A673 (cell line): ENCODE data around the gene TMCC1.

Source experiments
- CTCF ChIP-seq: fragments of 300-800, 200-600 bp; sonication (generic); conservative IDR thresholded peaks from 2 replicates; pipeline ENCODE4 v1.5.1; 2017; ENCODE audit warnings: low read depth, mild to moderate bottlenecking, antibody characterized with exemption, low read length, moderate library complexity, mixed read lengths
- EZH2 ChIP-seq: fragments of 200-600 bp; sonication (generic); IDR thresholded peaks from 2 replicates; pipeline ENCODE4 v1.6.1; 2017; ENCODE audit warnings: borderline replicate concordance, low read depth, mild to moderate bottlenecking, mixed read lengths, antibody characterized with exemption, low read length; ENCODE audit not compliant: poor library complexity, severe bottlenecking

GRCh38 chr3:129635656-129636055, 257.9 kb downstream of the TMCC1 start:
- TF ChIP-seq CTCF (no peak), EZH2 (no peak)
